ENCODE measurements around the gene ENO2.

Gene ENO2

DNA sequence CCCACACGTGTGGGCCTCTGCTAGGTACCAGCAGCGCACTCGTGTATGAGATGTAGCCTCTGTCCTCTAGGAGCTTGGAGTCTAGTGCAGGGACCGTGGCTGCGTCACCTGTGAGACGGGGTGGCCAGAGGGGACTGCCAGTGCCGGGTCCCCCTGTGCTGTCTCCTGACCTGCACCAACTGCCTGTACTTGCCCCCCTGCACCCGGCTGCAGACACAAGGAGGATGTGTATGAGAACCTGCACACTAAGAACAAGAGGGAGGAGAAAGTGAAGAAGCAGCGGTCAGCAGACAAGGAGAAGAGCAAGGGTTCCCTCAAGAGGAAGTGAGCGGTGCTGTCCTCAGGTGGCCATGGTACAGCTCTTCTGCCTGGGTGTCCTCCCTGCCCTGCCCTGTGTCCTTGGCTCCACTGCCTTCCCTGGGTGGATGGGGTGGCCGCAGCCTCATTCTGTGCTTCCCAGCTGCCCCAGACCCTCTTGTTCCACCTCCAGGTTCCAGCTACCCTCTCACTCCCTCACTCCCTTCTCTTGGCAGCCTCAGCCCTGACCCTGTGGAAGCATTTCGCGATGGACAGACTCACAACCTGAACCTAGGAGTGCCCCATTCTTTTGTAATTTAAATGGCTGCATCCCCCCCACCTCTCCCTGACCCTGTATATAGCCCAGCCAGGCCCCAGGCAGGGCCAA is 46.4 kb downstream of the ENO2 start:
- no peak for DNase-seq (ENCODE audit: low spot score)

DNA sequence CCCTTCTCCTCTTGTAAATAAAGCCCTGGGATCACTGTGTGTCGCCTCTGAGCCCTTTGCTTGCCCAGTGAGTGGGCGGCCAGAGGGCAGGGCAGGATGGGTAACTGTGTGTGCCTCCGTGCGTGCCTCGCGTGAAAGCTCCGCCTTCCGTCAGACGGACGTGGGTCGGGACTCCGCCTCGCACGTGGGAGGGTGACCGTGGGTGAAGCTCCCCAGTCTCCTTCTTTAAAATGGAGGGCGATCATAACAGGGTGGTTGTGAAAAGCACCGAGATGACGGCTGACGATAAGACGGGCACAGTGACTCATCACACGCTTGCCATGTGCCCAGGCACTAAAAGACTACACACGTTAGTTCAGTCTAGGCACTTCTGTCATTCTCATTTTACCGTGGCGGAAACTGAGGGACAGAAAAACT is 46.9 kb downstream of the ENO2 start:
- DNase-seq (ENCODE audit: low spot score), result peak; percentile 78

DNA sequence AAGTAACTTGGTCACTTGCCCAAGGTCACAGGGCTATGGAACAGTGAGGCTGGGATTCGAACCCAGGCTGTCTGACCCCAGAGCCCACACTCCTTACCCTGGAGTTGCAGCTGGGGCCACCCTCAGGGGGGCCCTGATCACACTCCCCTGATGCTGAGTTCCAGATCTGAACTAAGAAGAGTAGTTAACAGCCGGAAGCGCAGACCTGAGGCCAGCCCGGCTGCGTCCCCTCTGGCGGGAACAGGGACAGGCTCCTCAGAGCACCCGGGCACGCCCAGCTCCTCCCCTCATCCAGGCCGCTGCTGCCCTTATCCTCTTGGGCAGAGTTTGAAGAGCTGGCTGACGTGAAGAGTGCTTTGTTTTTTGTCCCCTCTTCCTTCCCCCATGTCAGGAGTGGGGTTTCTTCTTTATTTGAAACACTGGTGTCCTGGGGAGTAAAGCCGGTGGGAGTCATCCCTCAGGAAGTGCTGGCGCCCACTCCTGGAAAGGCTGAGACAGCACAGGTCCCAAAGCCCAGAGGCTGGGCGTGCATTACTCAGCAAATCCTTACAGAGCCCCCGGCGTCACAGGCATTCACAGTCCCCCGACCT is 47.4 kb downstream of the ENO2 start:
- peak; percentile 82 for DNase-seq (ENCODE audit: low spot score)

DNA sequence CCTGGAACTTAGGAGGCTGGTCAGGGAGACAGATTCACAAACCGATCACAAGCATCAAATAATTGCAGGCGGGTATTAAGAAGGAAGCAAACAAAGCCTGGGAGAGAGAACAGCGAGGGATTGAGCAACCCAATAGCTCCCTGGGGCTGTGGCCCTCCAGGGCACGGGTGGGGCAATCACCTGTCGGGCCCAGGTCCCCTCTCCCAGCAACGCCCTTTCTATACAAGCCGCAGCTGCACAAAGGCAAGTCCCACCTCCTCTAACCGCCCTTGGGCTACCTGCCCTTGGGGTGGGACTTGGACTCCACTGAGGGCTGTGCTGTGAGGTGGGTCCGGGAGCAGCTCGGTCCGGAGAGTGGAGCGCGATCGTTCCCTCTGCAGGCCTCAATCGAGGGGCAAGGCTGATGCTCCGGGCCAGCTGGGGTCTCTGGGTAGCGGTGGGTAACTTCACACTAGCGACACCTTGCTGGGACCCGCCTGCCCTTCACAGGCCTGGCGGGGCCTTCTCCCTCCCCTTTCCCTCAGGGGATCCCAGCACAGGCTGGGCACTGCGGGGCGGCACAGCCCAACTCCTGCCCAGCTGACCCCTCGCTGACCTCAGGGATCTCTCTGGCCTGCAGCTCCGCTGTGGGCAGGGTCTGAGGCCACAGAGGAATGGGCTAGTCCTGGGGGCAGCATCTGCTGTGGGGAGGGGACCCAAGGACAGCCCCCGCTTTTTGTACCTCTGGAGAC is 48.1 kb downstream of the ENO2 start:
- DNase-seq (ENCODE audit: low spot score), result no peak

DNA sequence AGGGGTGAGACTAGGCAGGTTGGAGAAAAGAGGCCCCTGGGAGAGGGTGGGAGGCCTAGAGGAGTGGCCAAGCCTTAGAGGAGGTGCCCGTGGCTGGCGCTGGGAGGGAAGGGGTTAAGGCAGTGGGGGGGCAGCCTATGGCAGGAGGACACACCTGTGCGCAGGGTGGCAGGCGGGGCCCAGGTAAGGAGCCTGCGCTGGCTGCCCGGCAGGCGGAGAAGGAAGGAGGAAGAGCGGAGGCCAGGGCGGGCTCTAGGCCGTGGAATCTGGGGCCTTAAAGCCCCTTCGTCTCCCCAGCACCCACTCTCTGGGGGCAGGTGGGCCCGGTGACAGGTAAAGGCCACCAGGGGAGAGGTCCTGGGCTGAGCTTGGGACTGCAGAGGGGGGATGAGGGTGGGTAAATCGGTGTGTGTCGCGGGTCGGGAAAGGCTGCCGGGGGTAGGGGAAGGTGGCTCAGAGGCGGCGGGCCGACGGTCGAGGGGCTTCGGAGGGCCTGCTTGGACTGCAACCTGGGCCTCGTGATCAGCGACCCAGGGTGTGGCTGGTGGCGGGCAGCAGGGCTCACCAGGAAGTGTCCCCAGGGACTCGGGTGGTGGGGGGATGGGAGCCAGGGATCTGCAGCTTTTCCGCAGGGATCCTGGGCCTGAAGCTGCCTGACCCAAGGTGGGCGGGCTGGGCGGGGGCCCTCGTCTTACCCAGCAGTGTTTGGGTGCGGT is 48.8 kb downstream of the ENO2 start:
- no peak for DNase-seq (ENCODE audit: low spot score)

DNA sequence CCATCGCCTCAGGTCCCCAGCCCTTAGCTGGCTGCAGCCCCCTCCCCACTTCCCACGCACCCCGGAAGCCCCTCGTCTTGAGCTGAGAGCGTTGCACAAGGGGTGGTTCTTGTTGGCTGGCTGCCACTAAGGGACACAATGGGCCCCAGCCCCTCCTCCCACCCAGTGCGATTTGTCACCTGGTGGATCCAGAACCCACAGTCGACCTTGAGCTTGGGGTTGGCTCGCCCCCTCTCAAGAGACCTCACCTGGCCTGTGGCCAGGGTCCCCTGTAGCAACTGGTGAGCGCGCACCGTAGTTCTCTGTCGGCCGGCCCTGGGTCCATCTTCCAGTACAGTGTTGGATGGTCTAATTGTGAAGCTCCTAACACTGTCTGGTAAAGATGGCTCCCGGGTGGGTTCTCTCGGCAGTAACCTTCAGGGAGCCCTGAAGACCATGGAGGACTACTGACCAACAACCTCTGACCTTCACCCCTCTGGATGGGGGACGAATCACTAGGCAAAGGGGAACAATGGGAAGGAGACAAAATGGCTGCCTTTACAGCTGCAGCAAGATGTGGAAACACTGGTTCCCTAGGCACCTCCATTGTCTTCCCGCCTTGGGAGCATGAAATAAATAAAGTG is 49.5 kb downstream of the ENO2 start:
- no peak for DNase-seq (ENCODE audit: low spot score)

DNA sequence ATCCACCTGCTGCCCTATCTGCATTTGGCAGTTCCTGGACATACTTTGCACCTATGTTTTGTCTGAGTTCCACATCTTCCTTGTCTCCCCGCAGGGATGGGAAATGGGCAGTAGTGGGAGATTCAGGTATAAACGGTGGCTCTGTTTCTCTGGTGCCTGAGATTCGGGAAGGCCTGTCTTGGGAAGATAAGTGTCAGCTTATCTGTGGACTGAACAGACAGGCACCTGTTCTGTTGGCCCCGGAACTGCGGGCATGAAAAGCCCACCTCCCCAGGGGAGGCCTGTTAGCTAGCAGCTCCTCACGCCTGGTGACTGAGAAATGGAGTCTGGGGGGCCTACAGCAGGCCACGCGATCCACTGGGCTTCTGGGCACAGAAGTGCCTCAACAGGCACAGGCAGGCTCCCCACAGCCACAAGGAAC is 50.2 kb downstream of the ENO2 start:
- DNase-seq (ENCODE audit: low spot score), result no peak

DNA sequence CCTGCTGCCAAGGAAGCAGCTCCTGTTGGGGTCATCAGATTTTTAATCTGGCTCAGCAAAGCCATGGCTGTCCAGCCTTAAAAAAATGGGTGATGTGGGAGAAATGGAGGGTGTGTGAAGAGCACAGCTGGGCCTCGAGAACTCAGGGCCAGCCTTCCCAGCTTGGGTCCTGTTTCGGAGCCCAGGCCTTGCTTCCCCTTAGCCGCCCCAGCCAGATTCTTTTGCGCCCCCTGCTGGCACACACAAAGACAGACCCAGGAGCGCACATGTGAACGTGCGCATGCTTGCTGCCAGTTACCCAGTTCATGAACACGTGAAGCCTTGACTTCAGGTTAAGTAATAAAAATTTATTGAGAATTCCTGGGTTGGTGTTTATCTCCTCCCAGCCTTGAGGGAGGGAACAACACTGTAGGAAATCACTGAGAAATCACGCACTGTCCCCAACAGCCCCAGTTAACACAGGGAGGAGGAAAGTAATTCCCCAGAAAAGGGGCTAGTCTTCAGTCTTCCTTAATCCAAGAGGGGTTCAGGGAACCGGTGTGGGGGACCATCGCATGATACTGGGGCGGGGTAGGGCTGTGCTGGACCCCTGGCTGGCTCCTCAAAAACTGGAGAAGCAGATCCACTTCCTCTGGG is 50.8 kb downstream of the ENO2 start:
- peak; percentile 90 for DNase-seq (ENCODE audit: low spot score)

DNA sequence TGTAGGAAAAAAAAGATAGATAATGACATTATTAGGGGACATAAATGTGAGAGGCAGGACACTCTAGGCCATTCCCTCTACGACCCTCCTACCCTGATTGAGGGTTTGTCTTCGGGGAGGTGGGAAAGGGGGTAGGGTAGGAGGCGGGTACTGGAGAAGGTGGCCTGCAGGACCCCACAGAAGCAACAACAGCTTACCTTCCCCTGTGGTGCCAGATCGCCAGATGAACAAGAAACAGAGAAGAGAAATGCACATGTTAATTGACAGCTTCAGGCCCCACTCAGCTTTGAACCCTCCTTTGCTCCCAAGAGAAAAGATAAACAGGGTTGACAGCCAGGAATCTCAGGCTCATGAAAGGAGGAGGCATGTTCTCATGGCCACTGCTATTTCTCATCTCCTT is 51.3 kb downstream of the ENO2 start:
- no peak for DNase-seq (ENCODE audit: low spot score)

DNA sequence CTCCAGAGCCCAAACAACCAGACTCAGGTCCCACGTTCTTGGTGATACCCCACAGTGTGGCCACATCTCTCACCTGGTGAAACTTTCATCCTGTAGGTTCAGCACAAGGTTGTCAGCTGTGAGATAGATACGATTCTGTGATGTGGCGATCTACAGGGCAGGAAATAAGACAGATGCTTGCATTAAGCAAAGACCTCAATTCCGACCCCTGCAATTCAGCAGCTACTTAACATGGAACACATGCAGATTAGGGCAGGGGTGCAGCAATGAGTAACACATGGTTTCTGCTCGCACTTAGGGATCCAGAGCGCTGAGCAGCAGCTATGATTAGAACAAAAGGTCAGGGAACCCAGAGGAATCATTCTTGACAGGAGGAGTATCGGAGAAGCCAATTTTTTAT is 52.0 kb downstream of the ENO2 start:
- DNase-seq (ENCODE audit: low spot score), result no peak

DNA sequence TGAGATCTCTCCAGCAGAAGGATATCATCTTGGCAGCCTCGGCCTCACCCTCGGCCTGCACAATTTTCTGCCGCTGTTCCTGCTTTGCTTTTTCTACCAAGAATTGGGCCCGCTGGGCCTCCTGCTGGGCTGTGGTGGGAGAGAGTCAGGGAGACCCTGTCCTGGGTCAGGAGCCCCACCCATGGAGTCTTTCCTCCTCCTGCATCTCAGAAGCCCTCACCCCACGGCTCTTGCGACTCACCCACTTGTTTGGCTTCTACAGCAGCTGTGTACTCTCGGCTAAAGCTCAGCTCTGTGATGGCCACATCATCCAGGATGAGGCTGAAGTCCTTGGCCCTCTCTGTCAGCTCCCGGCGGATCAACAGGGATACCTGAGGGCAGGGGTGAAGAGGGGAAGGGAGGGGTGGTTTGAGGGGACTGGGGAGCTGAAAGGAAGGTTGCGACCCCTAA is 53.3 kb downstream of the ENO2 start:
- DNase-seq (ENCODE audit: low spot score), result no peak

DNA sequence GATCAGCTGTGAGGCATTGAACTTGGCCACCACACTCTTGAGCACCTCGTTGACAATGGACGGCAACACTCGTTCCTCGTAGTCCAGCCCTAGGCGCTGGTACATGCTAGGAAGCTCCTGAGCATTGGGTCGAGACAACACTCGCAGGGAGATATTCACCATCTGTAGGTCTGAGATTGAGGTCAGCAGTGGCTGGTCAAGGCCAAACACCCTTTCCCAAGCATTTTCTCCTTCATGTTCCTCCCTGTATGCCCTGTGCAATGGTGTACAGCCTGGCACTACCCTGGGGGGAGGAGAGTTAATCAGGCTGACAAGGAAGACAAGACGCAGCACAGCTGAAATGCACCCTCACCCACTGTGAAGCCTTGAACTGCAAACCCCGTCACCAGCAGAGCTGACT is 54.0 kb downstream of the ENO2 start:
- DNase-seq (ENCODE audit: low spot score), result no peak

DNA sequence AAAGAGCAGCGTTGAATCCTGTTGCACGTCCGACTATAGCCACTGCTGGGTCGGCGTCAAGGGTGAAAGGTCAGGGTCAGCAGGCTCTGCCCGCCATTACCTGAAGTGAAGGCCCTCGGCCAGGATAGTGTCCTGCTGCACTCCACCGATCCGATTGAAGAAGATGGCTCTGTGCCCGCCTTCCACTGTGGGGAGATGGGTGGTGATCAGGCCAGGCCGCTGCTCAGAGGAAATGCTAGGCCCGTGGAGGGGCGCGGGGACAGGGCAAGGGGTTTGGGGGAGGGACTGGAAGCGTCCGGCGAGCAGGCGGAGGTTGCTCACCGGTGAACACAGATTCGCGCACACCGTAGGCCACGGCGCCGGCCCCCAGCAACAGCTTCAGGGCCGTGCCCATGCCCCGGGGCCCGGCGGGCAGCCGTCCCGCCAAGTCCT is 55.7 kb downstream of the ENO2 start:
- DNase-seq (ENCODE audit: low spot score), result no peak

Measured in AG20443 (cell line).